HepG2 (cell line): Measurements from ENCODE around the gene ANKRD11. TPM values are rescaled to one million over a fixed set of nuclear protein-coding genes. Genes with fewer than 3 reads are reported as not detected.
A peak's percentile ranks its signal among the peaks of the same experiment; 100 is the strongest.

Experiments
- ATAC-seq: fragments of 200-7000 bp; cut with Tn5 transposase; 3 replicates; pipeline ENCODE4 v1.9.1; 2020; ENCODE audit warnings: mild to moderate bottlenecking, moderate library complexity
- BruUV-seq: library from RNA; stranded (reverse); fragments of 400-500 nt; replicated peaks from 2 replicates; lab custom pipeline; 2021; lab: Mats Ljungman, UMichigan
- CTCF ChIA-PET: fragments of 300-600 bp; formaldehyde crosslinking; extraction: SDS; loops from one replicate; lab custom pipeline; 2021; ENCODE audit warnings: low total read pairs, inconsistent platforms, low intra/inter-chr PET ratio; lab: Yijun Ruan, JAX
- POLR2A ChIA-PET: fragments of 350-600 bp; sonication (Branson Sonifier 250); formaldehyde crosslinking; loops from one replicate; lab custom pipeline; 2020; ENCODE audit warnings: antibody characterized with exemption, inconsistent platforms; lab: Yijun Ruan, JAX
- DNase-seq: peaks from one replicate; pipeline ENCODE4 v3.0.0-alpha.2; 2015; ENCODE audit warnings: low spot score
- FAIRE-seq: peaks from 3 replicates; lab custom pipeline; 2011; peaks lifted over from hg19 to GRCh38; lab: Jason Lieb, UNC
- H2AFZ ChIP-seq: one replicate; pipeline ENCODE4 v1.6.1; 2011; ENCODE audit warnings: low read length, inconsistent platforms
- H3K27ac ChIP-seq: fragments of 300-600 bp; 3 replicates; pipeline ENCODE4 v1.8.0; 2011; ENCODE audit warnings: mixed run types, mild to moderate bottlenecking, mixed read lengths, low read length, inconsistent platforms; ENCODE audit not compliant: insufficient read depth; ENCODE audit errors: extremely low read length
- H3K27me3 ChIP-seq, 2 experiments: fragments of 200-600 bp in 1 of 2; 2 replicates in 1 of 2; 3 replicates in 1 of 2; pipeline versions ENCODE4 v1.6.0 to v1.8.0; 2011; ENCODE audit warnings: low read length in 2 of 2, mild to moderate bottlenecking in 2 of 2, moderate library complexity in 2 of 2, inconsistent platforms in 1 of 2; ENCODE audit not compliant: insufficient read depth in 2 of 2, control insufficient read depth in 1 of 2
- H3K36me3 ChIP-seq, 2 experiments: fragments of 200-600 bp in 1 of 2; replicated peaks in 1 of 2; 2 replicates in 1 of 2; 3 replicates in 1 of 2; pipeline versions ENCODE4 v1.5.1 to v1.8.0; 2011; ENCODE audit warnings: low read length in 2 of 2, inconsistent platforms in 1 of 2; ENCODE audit not compliant: insufficient read depth in 2 of 2, control insufficient read depth in 1 of 2
- H3K4me1 ChIP-seq: 2 replicates; pipeline ENCODE4 v1.5.1; 2012; ENCODE audit warnings: low read length, inconsistent platforms; ENCODE audit not compliant: insufficient read depth
- H3K4me2 ChIP-seq: 2 replicates; pipeline ENCODE4 v1.6.0; 2011; ENCODE audit warnings: low read depth, low read length, inconsistent platforms
- H3K4me3 ChIP-seq, 3 experiments: fragments of 200-600 bp in 1 of 3; sonication (generic), shearing (Covaris generic) in 1 of 3; replicated peaks in 1 of 3; 2 replicates each; pipeline ENCODE4 v1.5.1; 2011 to 2016; ENCODE audit warnings: low read length in 3 of 3, inconsistent platforms in 2 of 3, low read depth in 2 of 3, mild to moderate bottlenecking in 2 of 3, control low read depth in 1 of 3, mixed read lengths in 1 of 3; ENCODE audit not compliant: insufficient read depth in 1 of 3
- H3K79me2 ChIP-seq: one replicate; pipeline ENCODE4 v1.6.1; 2011; ENCODE audit warnings: low read length, inconsistent platforms; ENCODE audit not compliant: insufficient read depth
- H3K9ac ChIP-seq: 2 replicates; pipeline ENCODE4 v1.6.0; 2011; ENCODE audit warnings: mild to moderate bottlenecking, low read depth, low read length, inconsistent platforms; ENCODE audit not compliant: insufficient read depth
- H3K9me3 ChIP-seq: 2 replicates; pipeline ENCODE4 v1.5.1; 2012; ENCODE audit warnings: mild to moderate bottlenecking, low read length
- H4K20me1 ChIP-seq: 2 replicates; pipeline ENCODE4 v1.6.0; 2011; ENCODE audit warnings: inconsistent platforms, mild to moderate bottlenecking, low read length, moderate library complexity; ENCODE audit not compliant: insufficient read depth
- AGO2 ChIP-seq: fragments of 200-400 bp; formaldehyde crosslinking; optimal IDR thresholded peaks from 2 replicates; pipeline ENCODE3; 2017; ENCODE audit warnings: mild to moderate bottlenecking, low read depth, low read length, moderate library complexity
- KIAA2018 ChIP-seq: sonication (generic); formaldehyde crosslinking; IDR thresholded peaks from 2 replicates; pipeline ENCODE4 v1.5.0; 2020; ENCODE audit warnings: mild to moderate bottlenecking, missing genetic modification reagents, borderline replicate concordance
- POLR2G ChIP-seq: fragments of 200-400 bp; formaldehyde crosslinking; IDR thresholded peaks from 2 replicates; pipeline ENCODE4 v1.6.1; 2018; ENCODE audit warnings: mild to moderate bottlenecking, low read depth, low read length, moderate library complexity
- RBM22 ChIP-seq: fragments of 200-400 bp; formaldehyde crosslinking; optimal IDR thresholded peaks from 2 replicates; pipeline ENCODE3; 2017; ENCODE audit warnings: mild to moderate bottlenecking, low read length, moderate library complexity
- ZNF350 ChIP-seq: sonication (generic); formaldehyde crosslinking; IDR thresholded peaks from 2 replicates; pipeline ENCODE4 v1.4.0; 2020; ENCODE audit warnings: mild to moderate bottlenecking, low read depth, missing genetic modification reagents, borderline replicate concordance
- ZNF557 ChIP-seq: sonication (generic); formaldehyde crosslinking; IDR thresholded peaks from 2 replicates; pipeline ENCODE4 v1.4.0; 2020; ENCODE audit warnings: missing genetic modification reagents
- ZSCAN12 ChIP-seq: sonication (generic); formaldehyde crosslinking; IDR thresholded peaks from 2 replicates; pipeline ENCODE4 v1.9.0; 2021; ENCODE audit warnings: mild to moderate bottlenecking, missing genetic modification reagents
- WGBS: methylation state at CpG from one replicate; pipeline ENCODE4 v1.1.6; 2017; ENCODE audit warnings: low lambda C conversion rate; 5-methylcytosine and 5-hydroxymethylcytosine counted together
- in situ Hi-C: cut with HindIII; loops from 2 replicates; pipeline ENCODE4 v1.10.0; 2017; ENCODE audit warnings: low pct_unique_long_range_greater_than_20kb; ENCODE audit not compliant: extremely low pct_ligation_motif_present
- intact Hi-C: fragments of 100-400 bp; cut with micrococcal nuclease; formaldehyde crosslinking; loops from one replicate; pipeline ENCODE4 v1.10.0; 2022; ENCODE audit not compliant: unreplicated experiment
- polyA plus RNA-seq, 8 experiments: library from polyadenylated mRNA; depleted of rRNA in 3 of 8; stranded (reverse) in 7 of 8; unstranded in 1 of 8; fragments of >200 nt; fragmentation: Illumina TruSeq in 4 of 8; extraction: Trizol in 4 of 8; gene quantifications; 2 replicates each; pipeline versions ENCODE4 v1.2.1 to v1.2.3, GENCODE V29; 2011 to 2016; ENCODE audit warnings: low read depth in 4 of 8, missing spikeins in 1 of 8, mixed read lengths in 1 of 8; ENCODE audit not compliant: insufficient read depth in 1 of 8
- total RNA-seq, 5 experiments: library from RNA; depleted of rRNA; stranded (reverse); fragments of >200 nt; fragmentation: Illumina TruSeq; extraction: Trizol; gene quantifications; 2 replicates each; pipeline ENCODE4 v1.2.3, GENCODE V29; 2016; ENCODE audit warnings: low read depth in 1 of 5

Gene ANKRD11
- total and polyA plus RNA-seq, 2 of the 13 experiments (the other 11 are each of a cell fraction or from before 2014, with no cell fraction given): 21.4 to 38.4 TPM

DNA sequence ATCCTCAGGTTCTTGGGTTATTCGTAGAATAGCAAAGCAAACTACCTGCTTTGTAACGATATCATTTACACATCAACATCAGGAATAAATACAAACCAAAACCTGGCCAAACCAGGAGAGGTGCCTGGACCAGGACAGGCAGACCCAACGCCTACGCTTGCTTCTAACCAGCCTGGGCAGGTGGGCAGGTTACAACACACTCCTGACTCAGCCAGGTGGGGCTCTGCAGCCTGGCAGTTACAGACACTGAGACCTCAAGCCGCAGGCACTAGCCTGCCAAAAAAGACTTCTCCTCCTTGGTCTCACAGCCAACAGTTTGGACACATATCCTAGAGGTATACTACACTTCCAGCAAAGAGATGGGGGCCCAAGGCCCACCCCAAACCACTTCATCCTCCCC, 14.0 kb downstream of the ANKRD11 start:
- no peak overlapping the region for H3K4me3 ChIP-seq
- CTCF ChIA-PET: no interaction called here
- no peak for FAIRE-seq
- H3K9ac ChIP-seq: no peak overlapping the region
- no peak overlapping the region for H3K4me2 ChIP-seq
- intact Hi-C loops: loop anchor here (5.0 kb wide), 1 partner anchor 54 kb away; no protein-coding TSS in a partner anchor
- peaks cover 91% of the 10 kb centered on the region for H3K79me2 ChIP-seq
- no peak overlapping the region for H3K27ac ChIP-seq
- H3K27me3 ChIP-seq: no peaks in the 10 kb centered on the region
- no peak for TF ChIP-seq ZNF557 (CRISPR knock-in tag)
- TF ChIP-seq ZSCAN12 (CRISPR knock-in tag): no peak
- peak; percentile 19; the same call in 1 of the 2 replicates for TF ChIP-seq POLR2G
- TF ChIP-seq RBM22: peak; percentile 28
- no peak for TF ChIP-seq ZNF350 (CRISPR knock-in tag)
- no peak for TF ChIP-seq KIAA2018 (CRISPR knock-in tag)
- no peak for TF ChIP-seq AGO2
- TF ChIP-seq, all 625 proteins: peak for 2
- in situ Hi-C loops: no loop called here
- H3K36me3 ChIP-seq: peaks cover 3 to 19% of the 10 kb centered on the region in 2 experiments; a peak in 4 of 5 replicates
- no peaks in the 10 kb centered on the region for H3K9me3 ChIP-seq
- DNase-seq: no peak
- peaks cover 90% of the 10 kb centered on the region for H3K4me1 ChIP-seq
- no peak for ATAC-seq
- no TSS peak for BruUV-seq
- POLR2A ChIA-PET: interaction anchor here (0.9 kb wide), 1 partner anchor 33 kb away, joined by 3 read pairs; no protein-coding TSS in a partner anchor
- 90% methylated on average over 5 of the region's 5 CpGs for WGBS
- H4K20me1 ChIP-seq: peaks cover 92% of the 10 kb centered on the region
- no peak overlapping the region for H2AFZ ChIP-seq
